ENCODE data around the gene SNRNP48.
A peak's percentile ranks its signal among the peaks of the same experiment; 100 is the strongest.

- TF ChIP-seq CTCF (IDR thresholded peaks at IDR 0.05) (no peak), POLR2A (IDR thresholded peaks at IDR 0.05) (peak in 1 of 2 donors; percentile 23)
These were observed 46.1 kb upstream of the SNRNP48 start for GRCh38 chr6:7543789-7544424.
